Measurements from ENCODE around the gene CLPTM1L. TPM values are rescaled to one million over a fixed set of nuclear protein-coding genes. Genes with fewer than 3 reads are reported as not detected.

The CLPTM1L gene
- polyA plus RNA-seq, 6 donors from 2014 or later: 24.5 to 65.2 (median 41.4) TPM

Other genes starting within 250 kb of the CLPTM1L start
- 10 to 100 TPM in 1 of 6 donors, 1 to 10 TPM in 5; 1.9 to 15.6 (median 5.8) TPM for gene SLC12A7, start 233.0 kb downstream of the CLPTM1L start, polyA plus RNA-seq (ENCODE audit: low read depth in 6 of 6)
- gene SLC6A19, start 143.5 kb downstream of the CLPTM1L start, polyA plus RNA-seq (ENCODE audit: low read depth in 6 of 6): not detected
- not detected for gene SLC6A18, start 119.7 kb downstream of the CLPTM1L start, polyA plus RNA-seq (ENCODE audit: low read depth in 6 of 6)
- not detected for gene TERT, start 50.0 kb downstream of the CLPTM1L start, polyA plus RNA-seq (ENCODE audit: low read depth in 6 of 6)
- gene SLC6A3, start 100.3 kb upstream of the CLPTM1L start, polyA plus RNA-seq (ENCODE audit: low read depth in 6 of 6): under 1 TPM in 1 of 6 donors, not detected in 5; 0.09 TPM
- gene LPCAT1, start 178.9 kb upstream of the CLPTM1L start, polyA plus RNA-seq (ENCODE audit: low read depth in 6 of 6): 10 to 100 TPM; 19.5 to 63.3 (median 52.7) TPM

Data from naive B cell (primary cell).